Spleen (tissue), 11 donors: ENCODE results near the gene ERH. TPM values are rescaled to one million over a fixed set of nuclear protein-coding genes. Genes with fewer than 3 reads are reported as not detected.

Experiments
- DNase-seq: peaks from one replicate; pipeline ENCODE4 v3.0.0-alpha.2; 2020
- H3K27ac ChIP-seq, 8 donors: fragments of 200-600 bp; sonication (generic) in 7 of 8; 1 replicate in 4 of 8; 2 replicates in 4 of 8; pipeline versions ENCODE4 v1.5.0 to v1.8.0; 2016 to 2021; ENCODE audit warnings: inconsistent platforms in 4 of 8, mild to moderate bottlenecking in 4 of 8, moderate library complexity in 1 of 8
- H3K27me3 ChIP-seq, 7 donors: fragments of 200-600 bp; sonication (generic) in 6 of 7; replicated peaks in 1 of 7; 1 replicate in 4 of 7; 2 replicates in 3 of 7; pipeline versions ENCODE4 v1.5.0 to v1.8.0; 2016 to 2021; ENCODE audit warnings: inconsistent platforms in 3 of 7, mild to moderate bottlenecking in 1 of 7
- H3K36me3 ChIP-seq, 6 donors: fragments of 200-600 bp; sonication (generic) in 5 of 6; 1 replicate in 4 of 6; 2 replicates in 2 of 6; pipeline versions ENCODE4 v1.5.0 to v1.8.0; 2016 to 2021; ENCODE audit warnings: inconsistent platforms in 2 of 6
- H3K4me1 ChIP-seq, 6 donors: fragments of 200-600 bp; sonication (generic) in 5 of 6; 1 replicate in 3 of 6; 2 replicates in 3 of 6; pipeline versions ENCODE4 v1.5.0 to v1.8.0; 2016 to 2021; ENCODE audit warnings: inconsistent platforms in 3 of 6
- H3K4me3 ChIP-seq, 8 donors: fragments of 200-600 bp; sonication (generic) in 7 of 8; 1 replicate in 4 of 8; 2 replicates in 4 of 8; pipeline versions ENCODE4 v1.5.0 to v1.8.0; 2016 to 2021; ENCODE audit warnings: inconsistent platforms in 4 of 8, mild to moderate bottlenecking in 4 of 8, moderate library complexity in 2 of 8
- H3K9me3 ChIP-seq, 8 donors: fragments of 200-600 bp; sonication (generic) in 7 of 8; 1 replicate in 4 of 8; 2 replicates in 4 of 8; pipeline versions ENCODE4 v1.5.0 to v1.8.0; 2016 to 2021; ENCODE audit warnings: inconsistent platforms in 4 of 8
- CTCF ChIP-seq, 11 experiments: fragments of 200-600 bp in 7 of 11; fragments of 450-650 bp in 4 of 11; sonication (generic) in 4 of 11; IDR thresholded peaks in 8 of 11; conservative IDR thresholded peaks in 3 of 11; 1 replicate in 7 of 11; 2 replicates in 4 of 11; pipeline versions ENCODE4 v1.4.0 to v1.8.0; 2016 to 2021; ENCODE audit warnings: antibody characterized with exemption in 11 of 11, inconsistent platforms in 4 of 11, mild to moderate bottlenecking in 1 of 11
- POLR2A ChIP-seq, 3 donors: fragments of 450-650 bp; IDR thresholded peaks; one replicate each; pipeline ENCODE4 v1.5.1; 2017; ENCODE audit warnings: antibody characterized with exemption in 3 of 3, mild to moderate bottlenecking in 1 of 3
- POLR2AphosphoS5 ChIP-seq, 3 donors: sonication (generic); formaldehyde crosslinking; IDR thresholded peaks; one replicate each; pipeline ENCODE4 v1.5.1; 2017; ENCODE audit warnings: antibody characterized with exemption in 3 of 3
- WGBS, 5 donors: extraction: QIAGEN DNeasy Blood & Tissue Kit in 3 of 5; methylation state at CpG; one replicate each; pipeline versions ENCODE4 v1.1.5 to v1.1.7; 2013 to 2018; 5-methylcytosine and 5-hydroxymethylcytosine counted together
- intact Hi-C: fragments of 100-400 bp; cut with DNase I; formaldehyde crosslinking; loops from one replicate; pipeline ENCODE4 v1.15.0; 2023; ENCODE audit warnings: low total_unique reads
- polyA plus RNA-seq, 3 donors: library from polyadenylated mRNA; stranded (reverse); fragments of 200-250 nt; gene quantifications; one replicate each; pipeline ENCODE4 v1.2.1, GENCODE V29; 2013
- total RNA-seq, 7 donors: library from RNA; depleted of rRNA in 3 of 7; stranded (reverse); fragments of >200 nt in 3 of 7; fragmentation: NEBNext Ultra II Directional in 4 of 7; extraction: Animal tissue kit (Norgen Biotek cat#: 25700) in 4 of 7; gene quantifications; one replicate each; pipeline versions ENCODE4 v1.1.0 to v1.2.1, GENCODE V29; 2016 to 2021
- donor health status: healthy with polysubstance abuse.
- donor health status: DM: no; HTN: no; CAD: no; lungs with moderate emphysema.
- donor health status: DM: no; HTN: no; CAD: no.
- donor health status: Bipolar disorder and iron deficiency.
- donor health status: healthy.
- donor health status: DM: no; HTN: no; CAD: no.
- donor health status: DM: yes; HTN: yes; CAD: no.

ERH gene
- total and polyA plus RNA-seq, 10 donors = 53.5 to 182 (median 127) TPM

- DNase-seq = no peak
- intact Hi-C loops = no loop called here
These were observed 23.9 kb downstream of the ERH start for GRCh38 chr14:69374235-69374634.

GRCh38 chr14:69373104-69373503, 25.0 kb downstream of the ERH start:
- DNase-seq = no peak
- Histone ChIP-seq H3K4me1 (peaks cover 0 to 2% (median 0%) of the 10 kb centered on the region in 6 donors), H3K9me3 (peaks cover 0 to 13% (median 3%) of the 10 kb centered on the region in 8 donors), H3K36me3 (peaks cover 0 to 45% (median 21%) of the 10 kb centered on the region in 6 donors), H3K4me3 (no peak overlapping the region), H3K27me3 (no peaks in the 10 kb centered on the region), H3K27ac (no peak overlapping the region)
- 0 to 93% (median 46%) methylated on average over 1 of the region's 1 CpG for WGBS, 5 donors
- intact Hi-C loops = no loop called here
- TF ChIP-seq POLR2AphosphoS5 (IDR thresholded peaks at IDR 0.05) = no peak

More at GRCh38 chr14:69374235-69374634, 23.9 kb downstream of the ERH start:
- TF ChIP-seq POLR2AphosphoS5 (IDR thresholded peaks at IDR 0.05) = no peak
- TF ChIP-seq CTCF (IDR thresholded peaks at IDR 0.05 in 8 of 11, conservative IDR thresholded peaks at IDR 0.05 in 3 of 11) = no peak
- no peak for TF ChIP-seq POLR2A (IDR thresholded peaks at IDR 0.05)
- Histone ChIP-seq H3K4me1 (peaks cover 0 to 2% (median 0%) of the 10 kb centered on the region in 6 donors), H3K27me3 (no peaks in the 10 kb centered on the region), H3K9me3 (peaks cover 0 to 13% (median 3%) of the 10 kb centered on the region in 8 donors), H3K36me3 (peaks cover 0 to 56% (median 27%) of the 10 kb centered on the region in 6 donors), H3K27ac (no peak overlapping the region), H3K4me3 (no peak overlapping the region)

- peaks cover 0 to 37% (median 17%) of the 10 kb centered on the region in 6 donors for H3K36me3 ChIP-seq
- no peak overlapping the region for H3K27ac ChIP-seq
- no peaks in the 10 kb centered on the region for H3K27me3 ChIP-seq
- intact Hi-C loops = no loop called here
- no peak overlapping the region for H3K4me3 ChIP-seq
- 95 to 100% (median 96%) methylated on average over 3 of the region's 3 CpGs for WGBS, 5 donors
- peaks cover 0 to 13% (median 3%) of the 10 kb centered on the region in 8 donors for H3K9me3 ChIP-seq
- TF ChIP-seq CTCF (IDR thresholded peaks at IDR 0.05 in 8 of 11, conservative IDR thresholded peaks at IDR 0.05 in 3 of 11) (no peak), POLR2A (IDR thresholded peaks at IDR 0.05) (no peak), POLR2AphosphoS5 (IDR thresholded peaks at IDR 0.05) (no peak)
- DNase-seq = no peak
- peaks cover 0 to 2% (median 0%) of the 10 kb centered on the region in 6 donors for H3K4me1 ChIP-seq
These were observed 26.0 kb downstream of the ERH start for GRCh38 chr14:69372146-69372545.

- TF ChIP-seq CTCF (IDR thresholded peaks at IDR 0.05 in 8 of 11, conservative IDR thresholded peaks at IDR 0.05 in 3 of 11) (no peak), POLR2AphosphoS5 (IDR thresholded peaks at IDR 0.05) (no peak), POLR2A (IDR thresholded peaks at IDR 0.05) (no peak)
- no peak for DNase-seq
- H3K9me3 ChIP-seq = peaks cover 0 to 2% (median under 1%) of the 10 kb centered on the region in 8 donors
- intact Hi-C loops = no loop called here
- WGBS, 5 donors = 75 to 82% (median 79%) methylated on average over 3 to 5 of the region's 5 CpGs
- H3K4me3 ChIP-seq = no peak overlapping the region
- no peaks in the 10 kb centered on the region for H3K27me3 ChIP-seq
- no peaks in the 10 kb centered on the region for H3K4me1 ChIP-seq
- H3K36me3 ChIP-seq = peaks cover 0 to 16% (median under 1%) of the 10 kb centered on the region in 6 donors
- no peak overlapping the region for H3K27ac ChIP-seq
These were observed 28.0 kb downstream of the ERH start for GRCh38 chr14:69370061-69370460.
